HG02678 (cell line): ENCODE data around the gene GJA3.

Experiments
- ATAC-seq: cut with Tn5 transposase; IDR thresholded peaks from one replicate; pipeline ENCODE4 v1.9.1; 2021; ENCODE audit warnings: mild to moderate bottlenecking, moderate library complexity; ENCODE audit not compliant: unreplicated experiment

Gene GJA3

DNA sequence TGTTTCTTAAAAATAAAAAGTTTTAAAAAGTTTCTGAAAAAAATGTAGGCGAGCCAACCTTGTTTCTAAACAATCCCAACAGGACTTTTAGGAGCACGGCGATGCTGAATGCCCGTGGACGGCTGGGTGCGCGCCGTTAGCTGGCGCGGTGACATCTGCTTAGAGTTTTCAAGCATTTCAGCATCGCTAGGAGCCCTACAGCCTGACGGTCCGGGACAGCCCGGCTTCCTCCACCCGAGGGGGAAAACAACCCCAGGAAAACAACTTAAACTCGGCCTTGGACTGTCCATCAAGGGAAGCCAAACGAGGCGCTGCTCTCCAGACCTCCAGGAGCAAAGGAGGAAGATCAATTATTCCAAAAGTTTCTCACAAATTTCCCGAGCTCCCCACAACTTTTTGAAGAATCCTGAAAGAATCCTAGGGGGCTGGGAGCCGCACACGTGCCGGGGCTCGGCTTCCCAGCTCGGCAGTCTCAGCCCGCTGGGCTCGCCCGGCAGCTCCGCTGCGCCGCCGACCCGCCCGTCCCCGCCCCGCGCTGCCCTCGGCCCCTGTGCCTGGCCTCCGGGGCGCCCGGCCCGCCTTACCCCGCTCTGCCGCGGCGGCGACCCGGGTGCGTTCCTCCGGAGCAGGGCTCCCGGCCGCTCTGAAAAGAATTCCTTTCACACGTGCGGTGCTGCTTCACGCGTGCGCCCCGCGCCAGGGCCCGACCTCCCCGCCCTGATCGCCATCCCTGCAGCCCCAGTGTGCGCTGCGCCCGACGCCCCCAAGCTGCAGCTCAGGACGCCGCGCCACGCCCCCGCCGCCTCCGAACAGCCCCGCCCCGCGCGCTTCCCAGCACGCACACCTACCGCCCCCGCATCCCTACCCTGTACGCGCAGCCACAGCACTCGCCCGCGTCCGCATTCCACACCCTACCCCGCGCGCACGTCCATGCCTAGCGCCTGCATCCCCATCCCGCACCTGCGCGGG is at the start of gene GJA3:
GJA3 (minus strand) TSS at position 747 of the 969 bp plus-strand sequence. CDS start 17,764 bp downstream, outside the sequence.
- ATAC-seq = peak; percentile 72

DNA sequence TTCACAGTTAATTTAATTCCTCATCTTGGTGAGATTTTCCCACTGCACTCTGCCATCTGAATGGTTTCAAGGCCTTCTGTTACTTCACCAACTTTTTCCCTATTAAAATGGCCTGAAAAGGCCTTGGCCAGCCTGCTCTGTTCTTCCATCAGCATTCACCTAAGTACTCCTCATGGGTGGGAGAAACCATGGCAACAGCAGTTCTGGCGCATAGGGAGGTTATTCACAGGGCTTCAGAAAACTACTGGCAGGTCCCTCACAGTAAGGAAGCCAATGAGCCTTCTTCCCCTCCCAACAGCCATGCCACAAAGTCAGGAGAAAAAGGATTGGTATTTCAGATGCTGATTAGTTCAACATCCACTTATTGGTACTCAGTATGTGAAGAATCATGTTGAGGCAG is 49.1 kb upstream of the GJA3 start:
- ATAC-seq = no peak

GRCh38 chr13:20206698-20207235 is 45.9 kb upstream of the GJA3 start:
- ATAC-seq = no peak

DNA sequence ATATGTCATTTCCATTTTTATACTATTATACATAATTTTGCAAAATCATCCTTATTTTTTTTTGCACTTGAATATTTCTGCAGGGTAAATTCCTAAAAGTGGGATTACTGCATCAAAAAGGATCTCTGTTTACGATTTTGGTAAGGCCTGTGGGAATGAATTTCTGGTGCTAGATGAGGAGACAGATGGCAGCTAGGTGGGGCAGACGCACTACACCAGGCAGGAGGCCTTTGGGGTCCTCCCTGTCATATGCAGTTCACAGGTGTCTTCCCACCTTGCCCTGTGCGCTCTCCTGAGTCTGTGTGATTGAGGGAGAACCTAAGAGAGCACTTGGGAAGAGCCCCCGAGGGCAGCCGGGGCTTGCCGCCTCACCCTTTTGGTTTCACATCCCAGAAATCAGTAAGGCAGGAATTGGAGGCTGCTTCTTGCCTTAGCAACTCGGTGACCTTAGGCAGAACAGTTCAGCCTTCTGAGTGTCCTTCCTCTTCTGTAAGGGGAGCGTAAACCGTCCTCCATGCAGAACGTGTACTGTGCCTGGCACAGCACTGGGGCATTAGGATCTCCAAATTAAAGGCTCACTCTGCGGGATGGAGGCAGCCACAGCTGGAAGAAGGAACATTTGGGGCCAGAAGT is 45.3 kb upstream of the GJA3 start:
- ATAC-seq = no peak

DNA sequence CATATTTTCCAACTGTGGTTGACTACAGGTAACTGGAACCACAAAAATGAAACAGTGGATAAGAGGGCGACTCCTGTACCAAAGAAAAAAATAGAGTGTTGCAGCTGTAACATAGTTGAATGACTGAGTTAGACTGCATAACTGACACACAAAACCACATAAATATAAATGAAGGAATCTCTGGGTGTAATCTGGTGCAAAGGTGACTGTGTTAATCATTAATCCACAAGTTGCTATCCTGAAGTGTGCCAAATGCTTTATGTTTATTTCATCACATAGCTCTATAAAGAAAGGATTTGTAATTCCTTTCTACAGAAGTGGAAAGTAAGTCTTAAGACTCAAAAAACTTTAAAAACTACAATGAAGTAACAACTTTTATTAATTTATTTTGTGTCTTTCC is 37.9 kb upstream of the GJA3 start:
- no peak for ATAC-seq

DNA sequence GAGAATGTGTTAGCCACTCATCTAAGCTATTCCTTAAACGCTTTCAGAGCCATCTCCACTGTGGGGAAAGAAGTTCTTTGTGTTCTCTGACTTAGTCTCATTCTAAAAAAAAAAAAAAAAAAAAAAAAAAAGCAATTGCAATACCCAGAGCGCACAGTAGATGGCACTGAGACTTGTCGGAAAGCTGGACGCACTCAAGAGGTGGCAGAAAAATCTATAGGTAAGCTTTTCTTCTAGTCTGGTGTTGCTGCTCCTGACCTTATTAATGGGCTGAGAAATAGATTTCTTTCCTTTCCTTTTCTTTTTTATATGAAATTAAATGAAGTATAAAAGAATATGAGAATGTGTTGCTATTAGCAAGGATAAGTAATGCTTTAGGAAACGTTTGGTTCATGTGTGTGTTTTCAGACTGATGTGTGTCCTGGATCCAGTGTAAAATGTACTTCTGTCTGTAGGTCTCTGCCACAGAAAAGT is 36.5 kb upstream of the GJA3 start:
- no peak for ATAC-seq

DNA sequence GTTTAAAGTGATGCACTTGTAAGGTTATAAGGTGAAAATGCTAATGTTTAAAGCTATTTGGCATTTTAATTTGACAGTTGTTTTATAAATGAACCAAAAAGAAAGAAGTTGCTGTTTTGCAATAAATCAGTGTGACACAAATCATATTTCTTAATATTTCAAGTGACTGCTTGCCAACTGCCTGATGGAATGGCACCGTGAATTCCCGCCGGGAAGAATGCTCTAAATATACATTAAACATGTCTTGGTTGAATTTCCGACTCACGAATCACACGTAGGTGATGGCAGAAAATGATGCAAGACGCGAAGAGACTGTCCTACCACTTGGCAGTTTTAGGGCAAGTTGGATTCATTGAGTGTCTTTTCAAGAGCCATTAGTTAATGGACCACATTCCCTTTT is 34.9 kb upstream of the GJA3 start:
- no peak for ATAC-seq

GRCh38 chr13:20193907-20194631 is 33.2 kb upstream of the GJA3 start:
- no peak for ATAC-seq

- ATAC-seq = no peak
Measured at GRCh38 chr13:20193162-20193906, 32.5 kb upstream of the GJA3 start.

- no peak for ATAC-seq
Measured at GRCh38 chr13:20192836-20193161, 31.9 kb upstream of the GJA3 start, which contains the start of gene GJB2. TSS of gene GJB2 (minus strand) at chr13:20192938. CDS start at chr13:20189581, 3,357 bp downstream.

DNA sequence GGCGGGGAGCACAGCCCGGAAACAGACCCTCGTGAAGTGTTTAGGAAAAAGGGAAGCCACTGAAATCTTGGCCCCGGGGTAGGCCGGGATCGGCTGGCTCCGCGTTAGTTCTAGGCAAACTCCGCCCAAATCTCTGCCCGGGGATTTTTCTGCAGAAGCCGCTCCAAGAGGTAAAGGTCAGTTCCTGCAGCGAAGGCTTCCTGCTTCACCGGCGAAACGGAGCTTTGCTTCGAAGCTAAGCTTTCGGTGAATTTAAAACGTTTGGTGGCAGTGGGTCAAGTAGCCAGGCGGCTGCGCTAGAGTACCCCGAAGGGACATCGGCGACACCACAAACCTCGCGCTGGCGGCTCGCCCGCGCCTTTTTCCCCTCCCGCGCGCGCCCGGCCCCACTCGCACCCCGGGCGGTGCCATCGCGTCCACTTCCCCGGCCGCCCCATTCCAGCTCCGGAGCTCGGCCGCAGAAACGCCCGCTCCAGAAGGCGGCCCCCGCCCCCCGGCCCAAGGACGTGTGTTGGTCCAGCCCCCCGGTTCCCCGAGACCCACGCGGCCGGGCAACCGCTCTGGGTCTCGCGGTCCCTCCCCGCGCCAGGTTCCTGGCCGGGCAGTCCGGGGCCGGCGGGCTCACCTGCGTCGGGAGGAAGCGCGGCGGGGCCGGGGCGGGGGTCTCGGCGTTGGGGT is 31.4 kb upstream of the GJA3 start:
- no peak for ATAC-seq

GRCh38 chr13:20191311-20192157 is 30.7 kb upstream of the GJA3 start:
- no peak for ATAC-seq

DNA sequence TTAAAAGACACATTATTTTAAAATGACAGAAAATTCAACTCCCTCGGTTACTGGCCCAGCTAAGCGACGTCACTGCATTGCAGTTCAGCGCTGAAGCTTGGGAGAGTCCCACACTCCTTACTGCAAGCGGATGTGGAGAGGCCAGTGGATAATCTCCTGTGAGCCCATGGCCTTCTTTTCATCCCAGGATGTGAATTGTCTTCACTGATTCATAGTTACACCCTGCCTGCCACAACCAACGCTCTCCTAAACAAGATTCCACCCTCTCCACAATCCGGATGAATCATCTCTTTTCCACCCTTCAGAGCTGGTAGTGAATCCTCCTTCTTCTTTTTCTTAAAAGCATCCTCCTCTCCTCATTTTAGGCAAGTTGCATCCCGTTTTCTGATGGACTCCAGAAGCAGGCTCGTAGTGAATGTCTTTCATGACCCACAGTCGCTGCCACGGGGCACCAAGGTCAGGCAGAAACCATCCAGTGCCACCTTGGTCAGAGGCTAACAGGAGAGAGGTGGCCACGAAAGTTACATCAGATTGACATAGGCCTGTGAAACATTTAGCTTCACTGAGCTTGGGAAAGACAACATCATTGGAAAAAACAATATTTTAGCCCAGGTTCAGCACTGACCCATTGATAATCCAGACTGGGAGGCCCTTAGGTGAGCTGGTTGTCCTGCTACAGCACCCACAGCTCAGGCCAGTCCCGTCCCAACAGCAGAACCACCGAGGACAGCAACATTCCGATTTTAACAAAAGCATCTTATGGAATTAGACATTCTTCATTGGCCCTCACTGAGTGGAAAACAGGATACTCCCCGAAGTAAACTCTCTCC is 29.8 kb upstream of the GJA3 start:
- no peak for ATAC-seq

- no peak for ATAC-seq
Measured at GRCh38 chr13:20190076-20190475, 29.2 kb upstream of the GJA3 start.

DNA sequence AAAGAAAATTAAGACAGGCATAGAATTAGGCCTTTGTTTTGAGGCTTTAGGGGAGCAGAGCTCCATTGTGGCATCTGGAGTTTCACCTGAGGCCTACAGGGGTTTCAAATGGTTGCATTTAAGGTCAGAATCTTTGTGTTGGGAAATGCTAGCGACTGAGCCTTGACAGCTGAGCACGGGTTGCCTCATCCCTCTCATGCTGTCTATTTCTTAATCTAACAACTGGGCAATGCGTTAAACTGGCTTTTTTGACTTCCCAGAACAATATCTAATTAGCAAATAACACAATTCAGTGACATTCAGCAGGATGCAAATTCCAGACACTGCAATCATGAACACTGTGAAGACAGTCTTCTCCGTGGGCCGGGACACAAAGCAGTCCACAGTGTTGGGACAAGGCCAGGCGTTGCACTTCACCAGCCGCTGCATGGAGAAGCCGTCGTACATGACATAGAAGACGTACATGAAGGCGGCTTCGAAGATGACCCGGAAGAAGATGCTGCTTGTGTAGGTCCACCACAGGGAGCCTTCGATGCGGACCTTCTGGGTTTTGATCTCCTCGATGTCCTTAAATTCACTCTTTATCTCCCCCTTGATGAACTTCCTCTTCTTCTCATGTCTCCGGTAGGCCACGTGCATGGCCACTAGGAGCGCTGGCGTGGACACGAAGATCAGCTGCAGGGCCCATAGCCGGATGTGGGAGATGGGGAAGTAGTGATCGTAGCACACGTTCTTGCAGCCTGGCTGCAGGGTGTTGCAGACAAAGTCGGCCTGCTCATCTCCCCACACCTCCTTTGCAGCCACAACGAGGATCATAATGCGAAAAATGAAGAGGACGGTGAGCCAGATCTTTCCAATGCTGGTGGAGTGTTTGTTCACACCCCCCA is 28.1 kb upstream of the GJA3 start:
- no peak for ATAC-seq

DNA sequence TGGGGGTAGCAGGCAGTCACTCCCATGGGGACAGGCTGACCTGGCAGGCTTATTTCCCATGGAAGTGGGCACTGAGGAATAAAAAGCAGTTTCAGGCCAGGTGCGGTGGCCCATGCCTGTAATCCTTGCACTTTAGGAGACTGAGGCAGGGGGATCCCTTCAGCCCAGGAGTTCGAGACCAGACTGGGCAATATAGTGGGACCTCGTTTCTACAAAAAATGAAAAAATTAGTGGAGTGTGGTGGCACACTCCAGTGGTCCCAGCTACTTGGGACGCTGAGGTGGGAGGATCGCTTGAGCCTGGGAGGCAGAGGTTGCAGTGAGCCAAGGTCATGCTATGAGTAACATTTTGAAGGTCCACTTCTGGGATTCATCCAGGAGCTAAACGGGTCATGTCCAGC is 25.9 kb upstream of the GJA3 start:
- ATAC-seq = no peak
